HEK293 (cell line): ENCODE measurements around the gene CYP51A1.

Experiments
- EGR2 ChIP-seq: fragments of 450-650 bp; formaldehyde crosslinking; IDR thresholded peaks from 2 replicates; pipeline ENCODE4 v1.5.1; 2016; ENCODE audit warnings: low read depth, missing biosample characterization, missing genetic modification characterization
- GFI1B ChIP-seq: fragments of 450-650 bp; formaldehyde crosslinking; IDR thresholded peaks from 2 replicates; pipeline ENCODE4 v1.5.1; 2016; ENCODE audit warnings: missing biosample characterization, missing genetic modification characterization
- HOXC10 ChIP-seq: sonication (generic); formaldehyde crosslinking; IDR thresholded peaks from 2 replicates; pipeline ENCODE4 v1.8.1; 2023; ENCODE audit warnings: mild to moderate bottlenecking, missing genetic modification reagents
- KLF7 ChIP-seq: fragments of 450-650 bp; formaldehyde crosslinking; IDR thresholded peaks from 2 replicates; pipeline ENCODE4 v1.5.1; 2016; ENCODE audit warnings: missing biosample characterization, missing genetic modification characterization, borderline replicate concordance
- OSR2 ChIP-seq: fragments of 450-650 bp; formaldehyde crosslinking; IDR thresholded peaks from 2 replicates; pipeline ENCODE4 v1.5.1; 2016; ENCODE audit warnings: missing biosample characterization, missing genetic modification characterization
- PRDM10 ChIP-seq: fragments of 450-650 bp; formaldehyde crosslinking; IDR thresholded peaks from 2 replicates; pipeline ENCODE4 v1.5.1; 2016; ENCODE audit warnings: missing biosample characterization, missing genetic modification characterization
- REPIN1 ChIP-seq: fragments of 450-650 bp; formaldehyde crosslinking; IDR thresholded peaks from 2 replicates; pipeline ENCODE4 v1.5.1; 2017; ENCODE audit warnings: missing biosample characterization, missing genetic modification characterization, low read depth
- ZBTB21 ChIP-seq: fragments of 450-650 bp; formaldehyde crosslinking; IDR thresholded peaks from 2 replicates; pipeline ENCODE4 v1.5.1; 2017; ENCODE audit warnings: missing biosample characterization, missing genetic modification characterization
- ZBTB8A ChIP-seq: fragments of 450-650 bp; formaldehyde crosslinking; IDR thresholded peaks from 2 replicates; pipeline ENCODE4 v1.5.1; 2016; ENCODE audit warnings: missing biosample characterization, missing genetic modification characterization
- ZFHX2 ChIP-seq: fragments of 450-650 bp; formaldehyde crosslinking; conservative IDR thresholded peaks from 2 replicates; pipeline ENCODE4 v1.5.1; 2016; ENCODE audit warnings: missing biosample characterization, missing genetic modification characterization
- ZFP3 ChIP-seq: fragments of 450-650 bp; formaldehyde crosslinking; IDR thresholded peaks from 2 replicates; pipeline ENCODE4 v1.5.1; 2016; ENCODE audit warnings: low read depth, missing biosample characterization, missing genetic modification characterization
- ZIC2 ChIP-seq: fragments of 450-650 bp; formaldehyde crosslinking; IDR thresholded peaks from 2 replicates; pipeline ENCODE4 v1.5.1; 2016; ENCODE audit warnings: missing biosample characterization, missing genetic modification characterization
- ZNF138 ChIP-seq: fragments of 450-650 bp; formaldehyde crosslinking; IDR thresholded peaks from 2 replicates; pipeline ENCODE4 v1.5.1; 2016; ENCODE audit warnings: missing biosample characterization, missing genetic modification characterization, borderline replicate concordance
- ZNF140 ChIP-seq: fragments of 450-650 bp; formaldehyde crosslinking; IDR thresholded peaks from 2 replicates; pipeline ENCODE4 v1.5.1; 2016; ENCODE audit warnings: missing biosample characterization, missing genetic modification characterization
- ZNF16 ChIP-seq: fragments of 450-650 bp; formaldehyde crosslinking; IDR thresholded peaks from 2 replicates; pipeline ENCODE4 v1.5.1; 2016; ENCODE audit warnings: low read depth, missing biosample characterization, missing genetic modification characterization
- ZNF202 ChIP-seq: fragments of 450-650 bp; formaldehyde crosslinking; IDR thresholded peaks from 2 replicates; pipeline ENCODE4 v1.5.1; 2016; ENCODE audit warnings: missing biosample characterization, missing genetic modification characterization, borderline replicate concordance
- ZNF214 ChIP-seq: fragments of 450-650 bp; formaldehyde crosslinking; IDR thresholded peaks from 2 replicates; pipeline ENCODE4 v1.5.1; 2017; ENCODE audit warnings: missing biosample characterization, mild to moderate bottlenecking, missing genetic modification characterization, borderline replicate concordance
- ZNF26 ChIP-seq: fragments of 450-650 bp; formaldehyde crosslinking; IDR thresholded peaks from 2 replicates; pipeline ENCODE4 v1.5.1; 2016; ENCODE audit warnings: missing biosample characterization, missing genetic modification characterization
- ZNF324 ChIP-seq: fragments of 450-650 bp; formaldehyde crosslinking; IDR thresholded peaks from 2 replicates; pipeline ENCODE4 v1.5.1; 2016; ENCODE audit warnings: missing biosample characterization, missing genetic modification characterization
- ZNF37A ChIP-seq: fragments of 450-650 bp; IDR thresholded peaks from 2 replicates; pipeline ENCODE4 v1.5.1; 2018; ENCODE audit warnings: missing biosample characterization, missing genetic modification characterization
- ZNF423 ChIP-seq: fragments of 450-650 bp; formaldehyde crosslinking; IDR thresholded peaks from 2 replicates; pipeline ENCODE4 v1.5.1; 2016; ENCODE audit warnings: missing biosample characterization, missing genetic modification characterization
- ZNF488 ChIP-seq: fragments of 450-650 bp; formaldehyde crosslinking; IDR thresholded peaks from 2 replicates; pipeline ENCODE4 v1.5.1; 2016; ENCODE audit warnings: missing biosample characterization, missing genetic modification characterization
- ZNF521 ChIP-seq: fragments of 450-650 bp; formaldehyde crosslinking; IDR thresholded peaks from 2 replicates; pipeline ENCODE4 v1.5.1; 2017; ENCODE audit warnings: missing biosample characterization, mild to moderate bottlenecking, missing genetic modification characterization
- ZNF549 ChIP-seq: fragments of 450-650 bp; IDR thresholded peaks from 2 replicates; pipeline ENCODE4 v1.5.1; 2018; ENCODE audit warnings: missing biosample characterization, missing genetic modification characterization, mild to moderate bottlenecking, inconsistent platforms, moderate library complexity
- ZNF610 ChIP-seq: fragments of 450-650 bp; formaldehyde crosslinking; IDR thresholded peaks from 2 replicates; pipeline ENCODE4 v1.5.1; 2016; ENCODE audit warnings: missing biosample characterization, missing genetic modification characterization, borderline replicate concordance
- ZNF626 ChIP-seq: fragments of 450-650 bp; sonication (Bioruptor Pico); formaldehyde crosslinking; IDR thresholded peaks from 2 replicates; pipeline ENCODE4 v1.5.1; 2018; ENCODE audit warnings: missing biosample characterization, missing genetic modification characterization, inconsistent platforms
- ZNF658 ChIP-seq: fragments of 450-650 bp; formaldehyde crosslinking; IDR thresholded peaks from 2 replicates; pipeline ENCODE4; 2016; ENCODE audit warnings: missing biosample characterization, missing genetic modification characterization
- ZNF768 ChIP-seq: fragments of 450-650 bp; formaldehyde crosslinking; IDR thresholded peaks from 2 replicates; pipeline ENCODE4 v1.5.1; 2018; ENCODE audit warnings: missing biosample characterization, mild to moderate bottlenecking, missing genetic modification characterization
- ZNF785 ChIP-seq: fragments of 450-650 bp; formaldehyde crosslinking; IDR thresholded peaks from 2 replicates; pipeline ENCODE4 v1.5.1; 2016; ENCODE audit warnings: missing biosample characterization, missing genetic modification characterization
- ZNF843 ChIP-seq: fragments of 450-650 bp; formaldehyde crosslinking; IDR thresholded peaks from 2 replicates; pipeline ENCODE4 v1.5.1; 2016; ENCODE audit warnings: missing biosample characterization, missing genetic modification characterization
- ZSCAN23 ChIP-seq: fragments of 450-650 bp; formaldehyde crosslinking; IDR thresholded peaks from 2 replicates; pipeline ENCODE4 v1.5.1; 2016; ENCODE audit warnings: missing biosample characterization, missing genetic modification characterization

The CYP51A1 gene

GRCh38 chr7:92134271-92135051 lies at the start of gene CYP51A1 (continued):
- TF ChIP-seq HOXC10 (CRISPR knock-in tag): no peak
- TF ChIP-seq ZNF214 (tag by site-specific recombination): no peak
- peak; percentile 69 for TF ChIP-seq ZNF843 (tag by site-specific recombination)
- TF ChIP-seq ZNF324: peak; percentile 83
- TF ChIP-seq ZNF549 (tag by site-specific recombination): no peak
- peak; percentile 33 for TF ChIP-seq ZIC2 (tag by site-specific recombination)
- TF ChIP-seq ZBTB8A (tag by site-specific recombination): peak; percentile 85
- TF ChIP-seq ZNF785 (tag by site-specific recombination): no peak
- peak; percentile 50; the same call in 1 of the 2 replicates for TF ChIP-seq ZBTB21 (tag by site-specific recombination)
- no peak for TF ChIP-seq ZNF423 (tag by site-specific recombination)
- TF ChIP-seq ZNF202 (tag by site-specific recombination): no peak
- no peak for TF ChIP-seq ZNF768 (tag by site-specific recombination)
- TF ChIP-seq EGR2 (tag by site-specific recombination): no peak
- TF ChIP-seq ZSCAN23 (tag by site-specific recombination): peak; percentile 79; the same call in 1 of the 2 replicates
- TF ChIP-seq ZNF37A (tag by site-specific recombination): no peak
- peak; percentile 41; the same call in 1 of the 2 replicates for TF ChIP-seq GFI1B (tag by site-specific recombination)
- no peak for TF ChIP-seq ZNF140 (tag by site-specific recombination)
- TF ChIP-seq ZNF26 (tag by site-specific recombination): no peak
- TF ChIP-seq ZNF610 (tag by site-specific recombination): peak; percentile 83; the same call in 1 of the 2 replicates
- TF ChIP-seq ZFHX2 (tag by site-specific recombination): peak; percentile 31; the same call in 1 of the 2 replicates
- TF ChIP-seq ZNF488 (tag by site-specific recombination): no peak
- TF ChIP-seq ZNF521 (tag by site-specific recombination): no peak
- TF ChIP-seq REPIN1 (tag by site-specific recombination): peak; percentile 67; the same call in 1 of the 2 replicates
- TF ChIP-seq ZNF626: no peak
- no peak for TF ChIP-seq ZNF658 (tag by site-specific recombination)
- peak; percentile 69; the same call in 1 of the 2 replicates for TF ChIP-seq KLF7 (tag by site-specific recombination)
- peak; percentile 26; the same call in 1 of the 2 replicates for TF ChIP-seq OSR2 (tag by site-specific recombination)
- peak; percentile 40; the same call in 1 of the 2 replicates for TF ChIP-seq PRDM10
- no peak for TF ChIP-seq ZFP3
- no peak for TF ChIP-seq ZNF138
- no peak for TF ChIP-seq ZNF16 (tag by site-specific recombination)
